HG03457 (cell line): ENCODE data around the gene SLC22A13.
"Not testable (repeated sequence)": the region's sequence is repeated elsewhere in the genome, so short reads cannot be mapped to it uniquely, and the experiment has no call there.

Source experiments
- ATAC-seq: cut with Tn5 transposase; IDR thresholded peaks from one replicate; pipeline ENCODE4 v1.9.1; 2021; ENCODE audit warnings: moderate number of reproducible peaks; ENCODE audit not compliant: unreplicated experiment

SLC22A13 gene

DNA sequence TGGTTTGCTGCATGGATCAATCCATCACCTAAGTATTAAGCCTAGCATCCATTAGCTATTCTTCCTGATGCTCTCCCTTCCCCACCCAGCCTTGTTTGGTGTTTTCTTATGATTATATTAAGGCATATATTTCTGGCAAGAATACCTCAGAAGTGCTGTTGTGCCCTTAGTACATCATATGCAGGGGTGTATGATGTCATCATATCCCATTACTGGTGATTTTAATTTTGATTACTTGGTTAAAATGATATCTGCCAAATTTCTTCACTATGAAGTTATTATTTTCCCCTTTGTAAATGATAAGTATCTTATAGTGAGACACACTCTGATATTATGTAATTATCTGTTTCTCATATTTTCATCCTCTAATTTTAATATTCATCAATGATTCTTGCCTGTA, 31.9 kb downstream of the SLC22A13 start:
- ATAC-seq = no peak

DNA sequence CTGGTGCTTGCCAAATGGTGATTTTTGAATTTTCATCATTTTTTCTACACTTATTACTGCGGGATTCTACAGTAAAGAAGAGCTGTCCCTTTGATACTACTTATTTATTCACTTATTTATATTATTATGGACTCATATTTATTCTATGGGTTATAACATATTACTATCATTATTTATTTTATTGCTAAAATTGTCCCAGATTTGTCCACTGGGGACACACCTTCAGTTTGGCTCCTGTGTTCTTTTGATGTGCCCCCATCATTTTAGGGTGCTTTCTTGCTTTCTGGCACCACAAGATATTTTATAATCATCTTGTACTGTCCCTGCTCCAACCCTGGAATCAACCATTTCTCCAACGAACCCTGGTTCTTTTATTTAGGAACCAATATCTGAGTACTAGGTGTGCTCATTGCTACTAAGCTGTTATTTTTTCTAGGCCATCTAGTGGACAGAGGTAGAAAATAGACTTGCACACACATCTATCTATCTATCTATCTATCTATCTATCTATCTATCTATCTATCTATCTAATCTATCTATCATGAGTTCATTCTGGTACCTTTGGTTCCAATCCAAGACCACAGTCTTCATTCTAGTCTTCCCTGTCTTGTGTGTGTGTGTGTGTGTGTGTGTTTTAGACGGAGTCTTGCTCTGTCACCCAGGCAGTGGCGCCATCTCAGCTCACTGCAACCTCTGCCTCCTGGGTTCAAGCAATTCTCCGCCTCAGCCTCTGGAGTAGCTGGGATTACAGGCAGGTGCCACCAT, 32.5 kb downstream of the SLC22A13 start:
- ATAC-seq = no peak

DNA sequence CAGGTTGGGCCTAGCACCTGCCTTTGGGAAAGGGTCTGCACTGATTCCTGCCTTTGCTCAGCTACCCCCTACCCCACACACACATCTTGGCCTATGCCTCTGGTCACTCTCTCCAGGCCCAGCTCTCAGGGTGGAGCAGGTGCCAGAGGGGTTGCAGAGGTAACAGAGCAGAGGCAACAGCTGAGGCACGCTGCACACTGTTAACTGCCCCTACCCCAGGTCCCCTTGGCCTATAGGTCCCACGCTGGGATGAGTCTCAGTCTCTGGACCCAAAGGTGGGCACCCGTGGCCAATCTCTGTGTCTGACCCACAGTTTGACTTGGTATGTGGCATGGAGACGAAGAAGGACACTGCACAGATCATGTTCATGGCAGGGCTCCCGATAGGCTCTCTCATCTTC, 41.3 kb downstream of the SLC22A13 start:
- no peak for ATAC-seq

DNA sequence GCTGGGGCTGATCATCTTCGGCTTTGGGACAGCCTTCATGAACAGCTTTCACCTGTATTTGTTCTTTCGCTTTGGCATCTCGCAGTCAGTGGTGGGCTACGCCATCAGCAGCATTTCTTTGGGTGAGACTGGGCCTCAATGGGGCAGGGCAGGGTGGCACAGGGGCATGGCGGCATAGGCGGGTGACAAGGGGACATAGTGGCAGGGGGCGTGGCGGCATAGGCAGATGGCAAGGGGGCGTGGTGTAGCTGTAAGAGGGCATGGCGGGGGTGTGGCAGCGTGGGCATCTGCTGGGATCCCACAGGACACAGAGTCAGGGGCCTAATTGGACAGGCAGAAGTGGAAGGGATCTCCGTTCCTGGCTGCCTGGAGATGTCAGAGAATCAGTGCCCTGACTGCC, 42.0 kb downstream of the SLC22A13 start:
- ATAC-seq = no peak

DNA sequence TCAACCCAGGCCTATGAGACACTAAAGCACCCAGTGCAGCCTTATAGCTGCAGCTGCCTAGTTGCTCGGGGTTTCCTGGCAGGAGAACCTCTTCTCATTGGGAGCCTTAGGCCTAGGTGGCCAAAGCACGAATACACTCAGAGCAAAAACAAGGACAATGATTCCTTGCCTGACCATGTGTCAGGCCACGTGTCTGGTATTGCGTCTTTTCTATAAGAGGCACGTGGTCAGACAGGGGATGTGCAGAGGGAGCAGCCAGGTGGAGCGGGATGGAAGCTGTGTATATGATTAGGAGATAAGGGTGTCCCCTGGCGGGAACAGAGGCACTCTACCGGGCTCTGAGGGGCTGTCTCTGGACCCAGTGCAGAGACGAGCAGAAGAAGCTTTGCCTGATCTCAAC, 42.8 kb downstream of the SLC22A13 start:
- no peak for ATAC-seq

DNA sequence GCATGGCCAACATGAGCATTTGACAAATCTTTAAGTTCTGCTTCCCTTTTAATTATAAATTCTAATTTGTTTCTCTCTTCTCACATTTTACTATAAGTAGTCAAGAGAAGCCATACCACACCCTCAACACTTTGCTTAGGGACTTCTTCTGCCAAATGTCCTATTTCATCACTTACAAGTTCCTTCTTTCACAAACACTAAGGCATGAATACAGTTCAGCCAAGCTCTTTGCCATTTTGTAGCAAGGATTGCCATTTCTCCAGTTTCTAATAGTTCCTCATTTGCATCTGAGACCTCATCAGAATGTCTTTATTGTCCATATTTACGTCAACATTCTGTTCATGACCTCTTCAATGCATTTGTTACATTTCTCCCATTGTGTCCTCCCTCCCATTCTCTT, 45.9 kb downstream of the SLC22A13 start:
- no peak for ATAC-seq

DNA sequence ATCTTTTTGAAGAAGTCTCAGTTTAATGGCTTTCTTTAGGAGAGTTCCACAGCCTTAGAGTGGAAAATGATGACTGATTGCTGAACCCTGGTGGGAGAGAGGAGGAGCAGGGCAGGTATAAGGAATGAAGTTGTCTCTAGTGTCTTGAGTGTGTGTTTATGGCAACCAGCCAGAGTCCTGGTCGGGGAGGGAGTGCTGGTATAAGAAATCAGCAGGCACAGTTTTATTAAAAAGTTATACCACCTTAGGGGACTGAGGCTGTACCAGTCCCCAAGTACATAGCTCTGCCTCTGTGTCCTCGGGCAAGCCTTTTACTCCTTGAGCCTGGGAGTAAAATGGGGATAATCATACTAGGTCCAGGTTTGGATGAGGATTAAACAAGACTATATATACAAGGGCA, 46.3 kb downstream of the SLC22A13 start:
- ATAC-seq = no peak

DNA sequence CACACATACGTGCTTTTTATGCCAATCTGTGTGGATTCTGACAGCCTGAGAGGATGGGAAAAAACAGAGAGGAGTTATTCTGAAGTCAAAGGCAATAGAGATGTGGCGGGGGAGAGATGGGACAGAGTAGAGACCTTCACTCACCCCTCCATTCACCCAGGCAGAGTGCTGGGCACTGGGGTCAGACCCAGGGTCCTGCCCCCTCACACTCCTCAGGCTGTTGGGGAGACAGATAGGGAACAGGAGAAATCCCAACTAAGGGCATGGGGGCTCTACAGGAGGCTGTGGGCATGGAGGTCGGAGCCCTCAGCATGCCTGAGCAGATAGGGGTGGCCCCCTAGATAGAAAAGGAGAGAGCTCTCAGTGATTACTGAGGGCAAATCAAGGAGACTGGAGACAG, 46.7 kb downstream of the SLC22A13 start:
- ATAC-seq = no peak

DNA sequence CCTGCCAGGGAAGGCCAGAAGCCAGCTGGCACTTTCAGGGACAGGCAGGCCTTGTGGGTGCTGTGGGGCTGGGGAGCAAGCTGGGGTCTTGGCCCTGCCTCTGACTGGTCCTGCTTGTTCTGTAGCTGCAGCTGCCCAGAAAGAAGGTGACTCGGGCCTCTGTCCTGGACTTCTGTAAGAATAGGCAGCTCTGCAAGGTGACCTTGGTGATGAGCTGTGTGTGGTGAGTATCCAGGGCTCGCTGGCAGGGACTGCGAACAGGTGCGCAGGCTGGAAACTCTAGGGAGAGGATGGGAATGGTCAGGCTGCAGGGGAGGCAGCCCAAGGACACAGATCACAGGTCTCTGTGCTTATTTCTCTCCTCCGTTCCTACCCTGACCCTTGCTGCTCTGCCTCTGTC, 47.7 kb downstream of the SLC22A13 start:
- ATAC-seq = no peak

DNA sequence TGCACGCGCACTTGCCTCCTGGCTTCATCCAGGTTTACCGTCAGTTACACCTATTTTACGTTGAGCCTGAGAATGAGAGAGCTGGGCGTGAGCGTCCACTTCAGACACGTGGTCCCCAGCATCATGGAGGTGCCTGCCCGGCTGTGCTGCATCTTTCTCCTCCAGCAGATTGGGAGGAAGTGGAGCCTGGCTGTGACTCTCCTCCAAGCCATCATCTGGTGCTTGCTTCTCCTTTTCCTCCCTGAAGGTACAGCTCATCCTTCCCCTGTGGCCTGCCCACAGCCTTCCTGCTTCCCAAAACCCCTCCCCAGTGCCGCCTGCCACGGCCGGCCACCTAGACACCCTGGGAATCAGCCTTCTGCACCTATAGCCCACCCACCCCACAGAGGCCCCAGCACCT, 48.1 kb downstream of the SLC22A13 start:
- no peak for ATAC-seq

DNA sequence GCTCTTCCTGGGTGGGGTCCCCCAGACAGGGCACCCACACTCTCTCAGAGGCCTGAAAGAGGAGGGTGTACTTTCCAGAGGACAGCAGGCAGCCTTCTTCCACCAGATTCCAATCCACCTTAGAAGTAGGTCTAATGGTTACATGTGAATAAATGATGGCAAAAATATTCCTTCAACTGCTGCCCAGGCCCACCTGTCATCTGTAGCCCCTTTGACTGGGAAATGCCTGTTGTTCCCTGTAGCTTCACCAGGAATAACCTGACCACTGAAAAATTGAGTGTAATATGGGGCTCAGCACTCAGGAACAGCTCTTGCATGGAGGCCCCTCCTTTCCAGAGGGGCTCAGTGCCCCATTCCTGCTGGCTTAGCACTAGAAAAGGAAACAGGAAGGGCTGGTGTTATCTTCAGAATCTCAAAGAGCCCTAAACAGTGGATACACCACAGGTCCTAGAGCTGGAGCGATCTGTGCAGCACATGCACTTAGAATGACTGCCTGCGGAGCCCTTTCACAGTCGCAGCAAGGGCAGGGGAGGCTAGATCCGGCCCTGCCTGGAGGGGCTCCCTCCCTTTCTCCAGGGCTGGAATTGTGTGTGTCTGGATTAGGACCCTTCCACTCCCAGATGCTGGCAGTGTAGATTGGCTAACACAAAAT, 48.6 kb downstream of the SLC22A13 start:
- ATAC-seq = no peak

DNA sequence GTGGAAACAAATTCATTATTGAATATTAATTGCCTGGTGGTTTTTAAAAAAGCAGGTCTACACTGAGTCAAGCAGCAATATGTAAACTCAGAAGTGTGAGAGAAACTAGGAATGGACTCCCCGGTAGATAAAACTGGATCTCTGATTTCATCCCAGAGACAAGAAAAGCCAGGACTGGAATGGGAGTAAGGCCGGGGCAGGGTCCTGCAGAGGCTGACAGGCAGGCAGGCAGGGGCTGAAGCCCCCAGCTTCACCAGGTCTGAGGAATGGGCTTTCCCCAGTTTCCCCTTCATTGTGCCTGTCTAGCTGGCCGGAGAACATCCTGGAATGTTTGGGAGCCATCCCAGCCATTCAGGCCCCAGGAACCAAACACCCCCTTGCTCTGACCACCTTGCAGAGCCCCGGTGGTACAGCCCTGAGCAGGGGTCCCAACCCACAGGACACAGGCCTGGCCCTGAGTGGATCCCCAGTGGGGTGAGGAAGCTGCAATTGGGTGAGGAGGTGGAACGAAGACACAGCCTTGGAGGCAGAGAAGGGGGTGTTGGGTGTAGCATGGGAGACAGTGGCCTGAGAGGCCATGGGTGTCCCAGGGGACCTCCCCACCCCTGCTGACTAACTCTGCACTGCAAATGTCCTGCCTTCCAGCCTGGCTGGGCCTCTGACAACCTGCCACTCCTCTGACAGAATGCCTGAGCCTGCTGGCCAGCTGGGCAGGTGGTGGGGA, 49.3 kb downstream of the SLC22A13 start:
- ATAC-seq = no peak

DNA sequence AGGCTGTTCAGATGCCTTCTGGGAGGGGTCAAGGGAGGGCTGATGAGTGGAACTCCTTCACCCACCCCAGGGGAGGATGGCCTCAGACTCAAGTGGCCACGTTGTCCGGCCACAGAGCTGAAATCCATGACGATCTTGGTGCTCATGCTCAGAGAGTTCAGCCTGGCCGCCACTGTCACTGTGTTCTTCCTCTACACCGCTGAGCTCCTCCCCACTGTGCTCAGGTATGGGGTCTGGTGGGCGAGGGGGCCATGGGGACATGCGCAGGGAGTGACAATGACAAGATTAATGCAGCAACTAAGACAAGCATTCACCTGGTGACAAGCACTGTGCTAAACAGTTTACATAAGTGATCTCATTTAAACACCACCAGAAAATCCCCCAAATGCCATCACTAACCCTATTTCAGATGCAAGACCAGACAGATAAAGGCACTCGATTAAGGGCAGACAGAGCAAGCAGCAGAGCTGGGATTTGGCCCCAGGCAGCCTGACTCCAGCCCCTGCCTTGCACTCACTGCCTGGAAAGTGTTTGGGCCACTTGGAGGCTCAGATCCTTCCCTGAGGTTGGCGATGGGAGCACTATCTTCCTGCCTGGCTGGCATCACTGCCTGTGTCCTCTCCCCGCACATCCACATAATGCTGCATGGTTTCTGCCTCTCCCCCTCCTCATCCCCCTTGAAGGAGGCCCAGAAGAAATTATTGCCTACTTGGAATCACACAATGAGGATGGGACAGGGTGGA, 50.0 kb downstream of the SLC22A13 start:
- no peak for ATAC-seq

DNA sequence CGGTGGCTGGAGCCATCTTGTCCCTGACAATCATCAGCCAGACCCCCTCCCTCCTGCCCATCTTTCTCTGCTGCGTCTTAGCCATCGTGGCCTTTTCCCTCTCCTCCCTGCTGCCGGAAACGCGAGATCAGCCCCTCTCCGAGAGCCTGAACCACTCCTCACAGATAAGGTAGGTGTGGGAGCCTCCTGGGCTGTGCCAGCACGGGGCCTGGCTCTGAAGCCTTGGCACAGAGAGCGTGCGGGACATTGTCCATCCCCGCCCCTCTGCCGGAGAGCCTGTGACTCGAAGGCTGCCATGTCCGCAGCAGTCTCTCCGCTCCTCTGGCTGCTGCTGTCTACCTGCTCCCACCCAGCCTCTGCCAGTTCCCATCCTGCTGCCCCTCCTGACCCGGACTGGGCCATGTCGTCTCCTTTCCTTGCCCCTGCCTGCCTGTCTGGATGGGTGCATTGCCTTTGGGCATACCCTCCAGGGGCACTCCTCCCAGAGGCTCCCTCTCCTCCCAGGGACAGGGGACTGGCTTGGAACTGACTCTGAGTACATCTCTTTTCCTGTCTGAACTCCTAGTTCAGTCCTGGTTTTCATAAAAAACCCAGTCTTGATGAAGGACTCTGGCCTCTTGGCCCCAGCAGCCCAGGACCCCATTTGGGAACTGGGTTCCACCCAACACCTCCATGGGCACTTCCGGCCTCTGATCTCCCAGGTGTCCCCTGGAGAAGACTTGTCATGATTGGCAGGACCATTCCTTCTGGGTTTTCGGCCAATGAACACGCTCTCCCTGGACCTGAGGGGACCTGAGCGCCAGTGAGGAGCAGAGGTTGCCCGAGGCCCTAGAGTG, 51.0 kb downstream of the SLC22A13 start:
- no peak for ATAC-seq

DNA sequence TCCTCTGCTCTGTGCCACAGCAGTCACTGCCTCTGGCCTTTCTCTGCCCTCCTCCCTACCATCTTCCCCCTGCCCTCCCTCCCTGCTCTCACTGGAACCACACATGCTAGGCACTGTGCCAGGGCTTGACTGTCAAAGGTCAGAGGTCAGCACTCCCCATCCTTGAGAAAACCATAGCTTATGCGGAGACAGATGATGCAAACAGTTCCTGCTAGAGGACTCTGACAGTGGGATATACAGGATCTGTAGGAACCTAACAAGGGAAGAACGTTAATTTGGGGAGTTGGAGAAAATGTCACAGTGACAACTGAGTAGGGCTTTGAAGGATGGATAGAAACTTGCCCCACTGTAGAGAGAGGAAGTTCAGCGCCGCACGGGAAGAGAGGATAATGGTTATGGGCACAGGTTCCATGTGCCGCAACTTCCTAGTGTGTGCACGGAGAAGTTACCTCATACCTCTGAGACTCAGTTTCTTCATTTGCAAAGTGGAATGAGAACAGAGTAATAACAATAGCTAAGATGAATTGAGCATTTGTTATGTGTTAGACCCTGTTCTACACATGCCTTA, 51.7 kb downstream of the SLC22A13 start:
- no peak for ATAC-seq

DNA sequence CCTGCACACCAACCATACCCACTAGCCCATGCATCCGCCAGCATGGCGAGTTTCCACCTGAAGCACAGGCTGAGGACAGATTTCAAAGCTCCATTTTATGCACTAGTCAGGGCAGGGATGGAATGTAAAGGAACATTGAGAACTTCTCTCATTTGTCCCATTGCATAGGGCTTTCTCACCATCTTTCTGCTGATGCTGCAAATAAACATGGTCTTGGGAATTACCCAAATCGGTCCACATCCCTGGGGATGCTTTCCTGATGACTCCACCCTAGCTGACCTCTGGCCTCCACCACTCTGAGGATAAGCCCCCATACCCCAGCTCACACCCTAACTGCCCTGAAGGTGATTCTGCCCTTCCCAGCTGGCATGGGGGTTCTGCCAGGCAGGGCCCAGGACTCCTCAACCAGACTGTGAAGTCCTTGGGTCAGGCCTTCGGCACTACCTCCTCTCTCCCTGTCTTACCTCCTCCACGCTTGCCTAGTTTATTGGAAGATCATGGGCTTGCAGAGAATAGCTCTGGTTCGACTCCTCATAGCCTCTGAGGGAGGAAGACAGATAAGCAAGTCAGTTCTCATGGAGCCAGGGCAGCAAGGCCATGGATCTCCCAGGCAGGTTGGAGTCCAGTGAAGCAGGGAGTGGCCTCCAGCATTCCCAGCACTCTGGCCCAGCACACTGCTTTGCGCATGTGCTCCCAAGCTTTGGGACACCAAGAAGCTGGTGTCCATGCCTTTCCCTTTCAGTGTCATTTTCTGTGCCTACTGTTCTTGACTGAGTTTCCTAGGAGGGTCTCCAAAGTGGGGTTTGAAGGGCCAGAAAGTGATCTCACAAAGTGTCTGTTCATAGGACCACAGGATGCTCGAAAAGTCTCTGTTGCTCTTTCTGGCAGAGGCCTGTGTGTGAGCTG, 53.4 kb downstream of the SLC22A13 start:
- ATAC-seq = no peak

DNA sequence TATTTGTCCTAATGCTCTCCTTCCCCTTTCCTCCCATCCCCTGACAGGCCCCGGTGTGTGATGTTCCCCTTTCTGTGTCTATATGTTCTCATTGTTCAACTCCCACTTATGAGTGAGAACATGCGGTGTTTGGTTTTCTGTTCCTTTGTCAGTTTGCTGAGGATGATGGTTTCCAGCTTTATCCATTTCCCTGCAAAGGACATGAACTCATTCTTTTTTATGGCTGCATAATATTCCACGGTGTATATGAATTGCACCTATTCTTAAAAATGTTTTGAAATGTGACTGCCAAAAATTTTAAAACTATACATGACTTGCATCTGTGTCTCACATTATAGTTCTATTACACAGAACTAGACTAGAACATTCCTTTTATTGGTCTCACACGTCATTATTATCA, 55.0 kb downstream of the SLC22A13 start:
- not testable (repeated sequence) for ATAC-seq

DNA sequence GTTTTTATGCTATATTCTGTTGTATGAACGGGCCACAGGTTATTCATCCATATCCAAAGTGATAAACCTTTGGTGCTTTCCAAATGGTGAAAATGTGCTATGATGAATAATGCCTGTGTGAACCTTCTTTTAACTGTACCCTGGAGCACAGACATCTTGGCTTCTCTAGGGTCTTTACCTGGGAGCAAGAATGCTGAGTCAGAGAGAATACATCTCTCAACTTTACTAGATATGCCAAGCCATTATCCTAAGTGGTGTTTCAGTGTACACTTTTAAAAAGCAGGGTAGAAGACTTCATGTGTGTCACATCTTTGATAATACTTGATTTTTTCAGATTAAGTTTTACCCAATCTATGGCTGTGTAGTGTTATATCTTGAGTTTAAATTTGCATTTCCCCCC, 57.4 kb downstream of the SLC22A13 start:
- no peak for ATAC-seq

DNA sequence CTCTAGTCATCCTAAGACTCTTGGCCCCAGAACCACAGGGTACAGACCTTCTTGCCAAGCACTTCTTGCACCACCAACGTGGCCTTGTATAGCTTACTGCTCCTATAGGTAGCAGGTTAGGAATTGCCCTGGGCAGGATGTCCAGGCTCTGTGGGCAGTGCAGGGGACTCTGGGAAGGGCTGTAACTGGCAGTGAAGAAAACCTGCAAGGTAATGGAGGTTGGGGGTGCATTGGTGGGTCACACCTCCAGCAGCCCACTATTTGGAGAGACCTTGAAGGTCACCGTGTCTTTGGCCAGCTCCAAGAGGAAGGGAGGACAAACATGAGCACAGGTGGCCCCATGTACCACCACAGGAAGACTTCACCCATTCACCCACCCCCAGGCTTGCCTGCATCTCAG, 59.6 kb downstream of the SLC22A13 start:
- ATAC-seq = no peak
